GM21367 (cell line): Measurements from ENCODE around the gene RASSF3.
"Not testable (repeated sequence)": the region's sequence is repeated elsewhere in the genome, so short reads cannot be mapped to it uniquely, and the experiment has no call there.

Source experiments
- ATAC-seq: cut with Tn5 transposase; IDR thresholded peaks from one replicate; pipeline ENCODE4 v1.9.1; 2021; ENCODE audit not compliant: unreplicated experiment

The RASSF3 gene, protein sequence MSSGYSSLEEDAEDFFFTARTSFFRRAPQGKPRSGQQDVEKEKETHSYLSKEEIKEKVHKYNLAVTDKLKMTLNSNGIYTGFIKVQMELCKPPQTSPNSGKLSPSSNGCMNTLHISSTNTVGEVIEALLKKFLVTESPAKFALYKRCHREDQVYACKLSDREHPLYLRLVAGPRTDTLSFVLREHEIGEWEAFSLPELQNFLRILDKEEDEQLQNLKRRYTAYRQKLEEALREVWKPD

DNA sequence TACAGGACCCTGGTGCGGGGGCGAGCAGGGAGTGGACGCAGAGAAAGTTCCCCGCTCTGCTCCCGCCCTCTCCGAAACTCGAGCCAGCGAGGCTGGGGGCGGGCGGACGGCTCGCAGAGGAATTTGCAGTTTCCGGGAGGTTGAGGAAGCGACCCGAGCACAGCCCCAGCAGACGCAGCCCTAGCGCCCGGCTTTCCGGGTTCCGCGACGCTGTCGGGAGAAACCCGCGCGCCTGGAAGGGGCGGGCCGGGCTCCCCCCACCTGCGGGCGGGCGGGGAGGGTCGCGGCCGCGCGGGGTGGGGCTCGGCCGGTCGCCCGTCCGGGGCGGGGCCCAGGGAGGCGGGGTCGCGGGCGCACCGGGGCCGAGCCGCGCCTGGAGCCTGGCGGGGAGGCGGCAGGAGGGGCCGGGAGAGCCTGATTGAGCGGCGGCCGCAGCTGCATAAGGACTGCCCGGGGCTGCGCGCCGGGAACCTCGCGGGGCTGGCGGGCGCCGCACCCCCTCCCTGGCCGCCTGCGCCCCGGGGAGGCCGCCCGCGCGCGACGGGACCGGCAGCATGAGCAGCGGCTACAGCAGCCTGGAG lies at the start of gene RASSF3:
TSS of gene RASSF3 (plus strand) at position 417 of the 581 bp plus-strand sequence. CDS start at position 555, 138 bp downstream.
- peak; percentile 47 for ATAC-seq

DNA sequence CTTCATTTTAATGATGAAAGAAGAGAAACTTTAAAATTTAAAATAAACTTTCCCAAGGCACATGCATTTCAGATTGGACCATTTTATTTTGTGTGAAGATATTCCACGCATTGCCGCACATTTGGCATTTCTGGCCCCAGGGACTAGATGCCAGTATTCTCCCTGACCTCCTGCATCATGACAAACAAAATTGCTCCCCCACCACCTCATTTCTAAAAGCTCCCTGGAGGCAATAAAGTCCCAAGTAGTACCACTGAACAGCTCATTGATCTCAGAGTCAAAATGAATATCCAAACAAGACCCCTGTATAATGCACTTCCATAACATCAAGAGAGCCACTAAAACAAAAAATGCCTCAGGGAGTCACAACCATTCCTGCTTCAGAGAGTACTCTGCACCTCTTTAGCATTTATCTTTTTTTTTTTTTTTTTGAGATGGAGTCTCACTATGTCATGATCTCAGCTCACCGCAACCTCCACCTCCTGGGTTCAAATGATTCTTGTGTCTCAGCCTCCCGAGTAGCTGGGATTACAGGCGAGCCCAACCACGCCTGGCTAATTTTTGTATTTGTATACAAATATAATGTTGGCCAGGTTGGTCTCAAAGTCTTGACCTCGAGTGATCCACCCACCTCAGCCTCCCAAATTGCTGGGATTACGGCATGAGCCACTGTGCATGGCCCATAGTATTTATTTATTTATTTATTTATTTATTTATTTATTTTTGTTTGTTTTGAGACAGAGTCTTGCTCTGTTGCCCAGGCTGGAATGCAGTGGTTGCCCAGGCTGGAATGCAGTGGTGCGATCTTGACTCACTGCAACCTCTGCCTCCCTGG lies 48.8 kb upstream of the RASSF3 start:
- no peak for ATAC-seq

DNA sequence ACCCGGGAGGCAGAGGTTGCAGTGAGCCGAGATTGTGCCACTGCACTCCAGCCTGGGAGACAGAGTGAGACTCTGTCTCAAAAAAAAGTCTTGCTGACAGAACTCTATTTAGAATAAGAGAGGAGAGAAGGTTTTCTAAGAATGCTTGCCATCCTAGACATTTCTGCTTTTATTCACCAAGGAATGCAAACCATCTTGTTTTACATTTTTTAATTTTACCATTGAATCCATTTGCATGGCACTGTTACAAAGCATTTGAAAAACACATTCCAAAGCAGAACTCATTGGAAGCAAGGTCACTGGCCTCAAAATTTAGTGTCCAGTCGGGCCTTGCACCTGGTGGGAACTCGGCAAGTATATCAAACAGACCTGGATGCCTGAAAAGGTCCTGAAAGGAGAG lies 44.2 kb upstream of the RASSF3 start:
- ATAC-seq, result no peak

DNA sequence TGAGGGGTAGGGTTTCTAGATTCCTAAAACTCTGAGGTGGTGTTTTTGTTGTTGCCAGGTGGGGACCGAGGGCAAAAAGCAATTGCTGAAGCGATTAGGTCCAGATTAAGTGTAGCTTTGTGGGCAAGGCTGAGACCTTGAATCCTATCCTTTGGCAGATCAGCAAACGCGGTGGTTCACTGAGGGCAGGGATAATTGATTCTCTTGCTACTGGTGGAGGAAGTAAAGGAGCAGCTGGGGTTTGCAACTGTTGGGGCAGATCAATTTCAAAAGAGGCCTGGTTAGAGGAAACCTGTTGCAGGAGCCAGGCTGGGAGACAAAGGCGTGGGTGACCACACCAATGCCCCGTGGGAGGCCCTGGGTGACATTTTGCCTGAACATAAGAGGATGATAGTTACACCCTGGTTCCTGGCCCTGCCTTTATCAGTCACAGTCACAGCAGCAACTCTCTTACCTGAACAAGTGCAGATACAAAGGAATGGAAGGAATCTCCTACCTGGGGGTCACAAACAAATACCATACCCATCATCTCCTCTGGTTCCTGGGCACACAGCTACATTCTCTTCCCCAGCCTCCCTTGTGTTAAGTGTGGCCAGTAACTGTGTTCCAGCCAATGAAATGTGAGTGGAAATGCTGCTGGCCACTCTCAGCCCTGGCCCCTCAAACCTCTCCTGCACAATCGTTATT lies 43.3 kb upstream of the RASSF3 start:
- no peak for ATAC-seq

DNA sequence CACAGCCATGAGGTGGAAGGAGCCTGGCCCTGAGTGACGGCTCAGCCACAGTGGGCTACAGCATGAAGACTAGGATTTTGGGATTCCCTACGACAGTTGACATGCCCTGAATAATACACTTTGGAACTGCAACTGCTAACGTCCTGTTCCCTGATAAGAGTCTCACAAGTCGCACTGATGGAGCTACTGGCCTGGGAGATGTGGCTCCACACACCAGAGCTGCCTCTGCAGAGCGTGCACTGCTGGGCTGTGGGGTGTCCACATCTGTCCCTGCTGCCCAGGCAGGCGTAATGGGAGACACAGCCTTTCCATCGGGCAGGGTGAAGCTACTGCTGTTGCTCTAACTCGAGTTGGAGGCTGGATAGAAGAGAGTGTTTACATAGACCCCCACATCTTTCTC lies 42.7 kb upstream of the RASSF3 start:
- ATAC-seq, result no peak

DNA sequence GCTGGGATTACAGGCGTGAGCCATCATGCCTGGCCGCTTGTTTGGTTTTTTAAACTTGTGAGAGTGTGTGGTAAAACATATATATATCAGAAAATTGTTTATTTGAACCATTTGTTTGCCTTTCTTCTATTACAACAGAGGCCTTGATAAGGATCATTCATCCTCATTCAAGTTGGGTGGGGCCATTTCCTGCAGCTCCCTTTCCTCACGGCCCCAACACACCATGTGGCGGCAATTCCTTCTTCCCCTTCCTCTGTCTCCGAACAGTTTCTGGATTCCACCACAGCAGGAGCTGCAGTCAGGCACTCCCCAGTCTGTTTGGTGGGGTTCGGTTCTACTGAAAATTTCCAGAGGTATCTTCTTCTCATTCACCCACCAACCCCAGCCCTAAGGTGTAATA lies 42.0 kb upstream of the RASSF3 start:
- no peak for ATAC-seq

DNA sequence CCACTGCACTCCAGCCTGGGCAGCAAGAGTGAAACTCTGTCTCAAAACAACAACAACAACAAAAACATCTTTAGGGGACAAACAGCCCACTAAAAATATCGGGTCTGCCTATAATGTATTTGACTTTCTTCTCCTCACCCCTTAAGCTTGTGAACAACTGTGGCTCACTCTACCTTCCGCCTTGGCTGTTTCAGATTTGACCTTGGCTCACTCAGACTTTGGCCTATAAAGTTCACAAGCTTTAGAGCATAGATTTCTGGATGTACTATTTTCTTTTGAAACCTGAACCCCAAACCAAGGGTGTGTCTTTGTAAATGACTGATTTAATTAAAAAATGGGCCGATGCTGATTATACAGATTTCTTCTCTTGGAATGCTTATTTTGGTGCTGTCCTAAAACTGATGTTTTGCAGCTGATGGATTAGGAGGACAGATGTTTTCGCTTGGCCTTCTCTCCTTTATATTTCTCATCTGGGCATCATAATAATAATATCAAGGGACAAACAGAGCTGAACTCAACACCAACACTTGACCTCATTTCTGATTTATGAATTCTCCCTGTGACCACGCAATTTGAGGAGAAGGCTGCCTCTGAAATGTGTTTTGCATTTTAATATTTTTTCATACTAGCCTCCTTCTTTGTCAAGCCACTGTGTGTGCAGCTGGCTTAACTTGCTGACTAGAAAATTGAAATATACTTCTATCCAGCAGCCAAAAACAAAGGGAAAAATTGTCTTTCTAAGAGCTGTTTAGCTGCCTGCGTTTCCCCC lies 40.2 kb upstream of the RASSF3 start:
- no peak for ATAC-seq

DNA sequence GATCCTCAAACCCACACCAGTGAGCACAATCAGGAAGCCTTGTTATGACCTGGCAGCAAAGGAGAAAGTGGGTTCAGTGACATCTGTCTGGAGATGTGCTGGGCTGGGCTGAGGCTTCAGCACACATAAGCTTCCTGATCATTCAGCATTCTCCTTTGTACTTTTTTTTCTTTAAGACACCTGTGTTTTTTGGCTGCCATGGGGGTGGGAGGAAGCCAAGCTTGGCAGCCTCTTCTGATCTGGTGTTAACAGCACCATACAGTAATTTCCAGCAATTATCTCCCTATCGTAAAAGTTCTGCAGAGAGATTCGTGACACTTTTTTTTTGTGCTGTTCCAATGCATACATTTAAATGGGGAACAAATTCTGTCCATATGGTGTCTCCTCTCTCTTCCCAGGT lies 38.9 kb upstream of the RASSF3 start:
- no peak for ATAC-seq

DNA sequence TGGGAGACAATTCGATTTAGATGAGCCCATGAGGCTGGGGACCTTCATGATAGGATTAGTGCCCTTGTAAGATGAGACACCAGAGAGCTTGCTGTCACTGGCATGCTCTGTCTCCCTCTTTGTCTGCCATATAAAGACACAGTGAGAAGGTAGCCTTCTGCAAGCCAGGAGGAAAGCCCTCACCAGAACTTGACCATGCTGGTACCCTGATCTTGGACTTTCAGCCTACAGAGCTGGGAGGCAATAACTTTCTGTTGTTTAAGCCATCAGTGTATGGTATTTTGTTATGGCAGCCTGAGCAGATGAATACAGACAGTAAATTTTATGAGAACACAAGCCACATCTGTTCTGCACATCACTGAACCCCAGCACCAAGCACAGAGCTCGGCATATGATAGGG lies 38.1 kb upstream of the RASSF3 start:
- ATAC-seq, result no peak

DNA sequence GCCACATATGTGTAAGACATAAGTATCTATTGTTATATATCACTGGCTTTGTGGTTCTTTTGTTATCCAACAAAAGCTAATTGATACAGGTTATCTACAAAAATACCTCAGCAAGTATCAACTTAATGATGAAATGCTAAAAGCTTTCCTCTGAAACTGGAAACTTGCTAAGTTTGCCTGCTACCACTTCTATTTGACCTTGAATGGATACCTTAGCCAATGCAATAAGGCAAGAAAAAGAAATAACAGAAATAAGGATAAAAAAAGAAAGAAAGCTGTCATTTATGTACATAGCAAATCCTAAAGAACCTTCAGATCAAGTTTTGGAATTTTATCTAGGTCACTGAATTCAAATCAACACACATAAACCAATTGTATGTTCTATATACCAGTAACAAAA lies 35.5 kb upstream of the RASSF3 start:
- ATAC-seq, result no peak

DNA sequence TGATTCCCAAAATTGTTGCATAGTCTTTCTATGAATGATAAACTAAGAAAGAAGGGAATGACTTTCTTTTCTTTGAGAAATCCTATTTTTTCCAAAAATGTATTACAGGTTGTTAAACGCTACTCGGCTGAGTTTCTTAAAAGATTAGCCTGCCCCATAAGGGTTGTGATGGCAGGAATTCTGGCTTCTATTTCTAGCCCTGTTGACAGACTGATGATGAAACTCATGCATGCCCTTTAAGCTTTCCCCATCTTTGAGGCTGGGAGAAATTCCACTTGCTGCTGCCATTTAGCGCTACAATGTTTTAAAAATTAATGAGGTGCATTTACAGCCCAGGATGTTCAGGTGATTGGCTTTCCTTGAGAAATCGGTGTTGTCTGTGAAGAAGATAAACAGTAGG lies 33.2 kb upstream of the RASSF3 start:
- no peak for ATAC-seq

DNA sequence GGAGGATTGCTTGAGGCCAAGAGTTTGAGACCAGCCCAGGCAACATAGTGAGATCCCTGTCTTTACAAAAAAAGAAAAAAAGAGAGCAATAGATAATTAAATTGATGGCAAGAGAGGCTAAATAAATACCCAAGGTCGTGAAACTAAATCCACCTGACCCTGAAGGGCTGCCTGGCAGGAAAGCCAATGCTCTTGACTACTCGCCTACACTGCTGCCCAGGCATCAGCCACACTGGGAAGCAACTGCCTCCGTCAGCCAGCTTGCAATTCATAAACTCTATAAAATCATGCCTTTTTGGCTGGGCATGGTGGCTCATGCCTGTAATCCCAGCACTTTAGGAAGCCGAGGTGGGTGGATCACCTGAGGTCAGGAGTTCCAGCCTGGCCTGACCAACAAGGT lies 31.7 kb upstream of the RASSF3 start:
- ATAC-seq, result no peak

DNA sequence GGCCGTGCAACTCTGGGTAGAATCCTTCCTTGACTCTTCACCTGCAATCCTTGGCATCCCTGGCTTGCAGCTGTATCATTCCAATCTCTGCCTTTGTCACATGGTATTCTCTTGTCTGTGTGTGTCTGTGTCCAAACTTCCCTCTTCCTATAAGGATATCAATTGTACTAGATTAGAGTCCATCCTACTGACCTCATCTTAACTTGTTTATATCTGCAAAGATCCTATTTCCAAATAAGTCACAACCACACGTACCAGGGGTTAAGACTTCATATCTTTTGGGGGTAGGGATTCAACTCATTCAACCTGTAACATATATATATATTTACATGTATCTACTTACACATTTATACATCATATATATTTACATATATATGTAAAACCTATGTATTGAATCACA lies 29.6 kb upstream of the RASSF3 start:
- no peak for ATAC-seq

DNA sequence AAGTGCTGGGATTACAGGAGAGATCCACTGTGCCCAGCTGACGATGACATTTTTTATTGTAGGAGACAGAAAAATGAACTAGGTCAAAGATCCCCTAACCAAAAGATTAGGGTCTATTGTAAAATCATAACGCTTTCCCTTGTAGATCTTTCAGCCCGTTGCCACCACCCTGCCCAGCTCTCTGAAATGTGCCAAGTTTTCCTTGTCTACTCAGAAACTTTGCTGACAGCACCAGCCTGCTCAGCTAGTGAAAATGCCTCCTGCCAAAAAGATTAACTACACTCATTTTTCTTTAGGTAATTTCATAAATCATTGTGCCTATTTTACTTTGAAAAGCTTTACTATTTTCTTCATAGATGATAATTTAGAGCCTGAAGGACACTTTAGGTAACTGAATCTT lies 28.2 kb upstream of the RASSF3 start:
- ATAC-seq, result no peak

DNA sequence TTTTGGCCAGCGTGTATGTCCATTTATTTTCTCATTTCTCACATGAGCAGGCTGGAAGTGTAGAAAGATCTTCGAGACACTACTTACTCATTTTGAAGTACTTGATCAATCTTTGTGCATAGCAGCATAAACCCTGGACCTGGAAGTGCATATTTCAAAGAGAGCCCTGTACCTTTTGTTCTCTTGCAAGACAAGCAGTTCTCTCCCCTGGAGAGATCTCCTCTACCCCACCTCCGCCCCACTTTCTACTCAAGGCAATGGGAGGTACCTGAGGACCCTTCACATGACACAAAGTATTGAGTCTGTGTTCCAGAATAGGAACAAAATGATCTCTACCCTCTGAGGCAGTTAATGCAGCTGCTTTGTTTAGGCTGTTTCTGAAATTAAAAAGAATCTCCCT lies 27.4 kb upstream of the RASSF3 start:
- no peak for ATAC-seq

DNA sequence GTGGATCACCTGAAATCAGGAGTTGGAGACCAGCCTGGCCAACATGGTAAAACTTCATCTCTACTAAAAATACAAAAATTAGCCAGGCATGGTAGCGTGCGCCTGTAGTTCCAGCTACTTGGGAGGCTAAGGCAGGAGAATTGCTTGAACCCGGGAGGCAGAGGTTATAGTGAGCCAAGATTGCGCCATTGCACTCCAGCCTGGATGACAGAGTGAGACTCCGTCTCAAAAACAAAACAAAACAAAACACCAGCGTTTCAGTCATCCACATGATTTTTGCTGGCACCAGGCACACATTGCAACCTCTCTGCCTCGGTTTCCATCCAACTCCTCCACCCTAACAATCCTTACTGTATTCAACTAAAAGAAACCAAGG lies 26.9 kb upstream of the RASSF3 start:
- not testable (repeated sequence) for ATAC-seq

DNA sequence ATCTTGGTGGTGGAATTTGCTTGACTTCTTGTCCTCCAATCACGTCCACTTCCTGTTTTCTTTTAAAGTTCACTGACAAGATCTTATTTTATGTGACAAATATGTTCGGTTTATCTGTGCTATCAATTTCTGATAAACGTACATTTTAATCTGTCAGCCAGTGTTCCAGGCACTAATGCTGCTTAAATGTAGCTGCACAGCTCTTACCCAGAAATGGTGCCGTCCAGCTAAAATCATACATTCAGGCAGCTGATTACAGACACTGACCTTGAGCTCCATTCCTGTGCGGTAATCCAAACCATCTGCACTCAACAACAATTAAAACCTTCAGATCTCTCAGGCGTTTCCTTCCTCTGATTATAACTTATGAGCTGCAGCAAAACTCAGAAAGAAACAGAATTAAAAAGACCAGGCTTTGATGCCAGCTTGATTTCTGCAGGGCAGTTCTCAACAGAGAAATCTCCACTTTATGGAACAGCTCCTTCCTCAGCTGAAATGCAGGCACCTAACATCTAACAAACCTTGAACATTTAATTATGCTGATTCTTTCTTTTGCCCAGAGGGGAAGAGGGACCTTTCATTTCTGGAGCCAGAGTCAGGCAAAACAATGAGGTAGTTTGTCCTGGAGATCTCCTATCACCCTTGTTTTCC lies 26.4 kb upstream of the RASSF3 start:
- no peak for ATAC-seq

DNA sequence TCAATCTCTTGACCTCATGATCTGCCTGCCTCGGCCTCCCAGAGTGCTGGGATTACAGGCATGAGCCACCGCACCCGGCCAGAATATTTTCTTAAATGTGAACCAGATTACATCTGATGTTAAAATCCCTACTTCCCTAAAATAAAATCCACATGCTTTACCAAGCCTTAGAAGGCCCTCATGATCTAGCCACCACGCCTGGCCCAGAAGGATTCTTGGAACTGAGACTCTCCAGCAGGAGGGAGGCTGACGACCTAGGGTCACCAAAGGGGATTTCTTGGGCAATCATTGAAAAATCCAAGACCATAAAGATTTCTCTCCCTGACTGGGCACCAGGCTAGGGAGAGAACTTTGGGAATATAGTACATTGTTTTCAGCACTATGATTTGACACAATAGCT lies 25.2 kb upstream of the RASSF3 start:
- no peak for ATAC-seq

DNA sequence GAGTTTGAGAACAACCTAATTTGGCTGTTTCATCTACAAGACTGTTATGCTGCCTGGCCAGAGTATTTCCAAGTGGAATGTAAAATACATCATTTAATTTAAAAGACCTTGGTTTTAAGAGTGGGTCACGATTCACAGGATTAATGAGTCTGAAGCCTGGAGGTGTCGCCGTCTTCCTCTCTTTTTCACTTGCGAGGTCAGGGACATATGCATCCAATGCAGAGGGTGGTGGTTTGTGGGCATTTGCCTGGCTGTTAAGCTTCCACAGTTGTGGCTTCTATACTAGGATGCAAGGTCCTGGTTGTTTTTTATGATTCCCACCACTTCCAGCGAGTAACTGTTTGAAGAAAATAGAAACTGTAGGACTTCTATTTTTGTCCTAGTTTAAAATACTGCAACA lies 22.8 kb upstream of the RASSF3 start:
- no peak for ATAC-seq

DNA sequence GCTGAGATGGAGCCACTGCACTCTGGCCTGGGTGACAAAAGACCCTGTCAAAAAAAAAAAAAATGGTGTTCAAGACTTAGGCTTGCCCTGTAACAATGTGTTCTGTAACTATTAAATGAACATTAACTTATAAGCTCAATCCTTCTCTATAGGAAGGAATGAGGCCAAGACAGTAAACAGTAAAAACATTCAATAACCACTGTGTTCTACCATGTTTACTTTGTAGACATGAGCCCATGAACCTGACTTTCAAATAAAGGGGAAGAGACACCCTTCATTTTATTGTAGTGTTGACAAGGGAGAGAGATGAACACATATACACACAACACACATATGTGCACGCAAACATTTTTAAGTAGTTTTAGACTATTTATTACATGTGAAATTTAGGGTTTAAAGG lies 20.1 kb upstream of the RASSF3 start:
- no peak for ATAC-seq
